RWPE2 (cell line): Measurements from ENCODE around the gene MAP7.
"Not testable (repeated sequence)": the region's sequence is repeated elsewhere in the genome, so short reads cannot be mapped to it uniquely, and the experiment has no call there.

Experiments used
- ATAC-seq: fragments of 200-7000 bp; cut with Tn5 transposase; 3 replicates; pipeline ENCODE4 v1.9.1; 2021; ENCODE audit warnings: low read depth
- DNase-seq: peaks from one replicate; pipeline ENCODE4 v3.0.0-alpha.2; 2020; ENCODE audit warnings: low spot score
- H3K27ac ChIP-seq: fragments of 450-650 bp; 2 replicates; pipeline ENCODE4 v1.5.1; 2017; ENCODE audit warnings: mild to moderate bottlenecking; ENCODE audit not compliant: poor library complexity, severe bottlenecking
- H3K27me3 ChIP-seq: fragments of 250-450 bp; sonication (Bioruptor Pico); 2 replicates; pipeline ENCODE4 v1.5.1; 2021; ENCODE audit warnings: mild to moderate bottlenecking, moderate library complexity; ENCODE audit not compliant: insufficient read depth, poor library complexity, severe bottlenecking
- H3K36me3 ChIP-seq: fragments of 250-450 bp; sonication (Bioruptor Pico); 2 replicates; pipeline ENCODE4 v1.5.1; 2020; ENCODE audit warnings: low read depth, mild to moderate bottlenecking, moderate library complexity
- H3K4me1 ChIP-seq: fragments of 250-450 bp; sonication (Bioruptor Pico); 2 replicates; pipeline ENCODE4 v1.5.1; 2021; ENCODE audit warnings: mild to moderate bottlenecking, moderate library complexity; ENCODE audit not compliant: insufficient read depth, poor library complexity, severe bottlenecking
- H3K4me3 ChIP-seq: fragments of 250-450 bp; sonication (Bioruptor Pico); 2 replicates; pipeline ENCODE4 v1.5.1; 2021; ENCODE audit warnings: mild to moderate bottlenecking, moderate library complexity; ENCODE audit not compliant: severe bottlenecking
- H3K9me3 ChIP-seq: fragments of 250-450 bp; sonication (Bioruptor Pico); 2 replicates; pipeline ENCODE4 v1.5.1; 2021; ENCODE audit warnings: mild to moderate bottlenecking, moderate library complexity; ENCODE audit not compliant: severe bottlenecking
- CTCF ChIP-seq: fragments of 450-650 bp; IDR thresholded peaks from one replicate; pipeline ENCODE4 v1.5.1; 2017; ENCODE audit warnings: mild to moderate bottlenecking, moderate library complexity; ENCODE audit not compliant: poor library complexity, severe bottlenecking

Gene MAP7

GRCh38 chr6:136500414-136500813 is 49.8 kb downstream of the MAP7 start:
- no peaks in the 10 kb centered on the region for H3K27me3 ChIP-seq
- no peak for TF ChIP-seq CTCF
- H3K4me1 ChIP-seq, result no peaks in the 10 kb centered on the region
- no peak overlapping the region for H3K4me3 ChIP-seq
- ATAC-seq, result no peak
- no peaks in the 10 kb centered on the region for H3K36me3 ChIP-seq
- no peak overlapping the region for H3K27ac ChIP-seq
- no peaks in the 10 kb centered on the region for H3K9me3 ChIP-seq
- DNase-seq, result no peak

- Histone ChIP-seq H3K36me3 (no peaks in the 10 kb centered on the region), H3K27ac (no peak overlapping the region), H3K4me1 (no peaks in the 10 kb centered on the region), H3K9me3 (no peaks in the 10 kb centered on the region), H3K4me3 (no peak overlapping the region), H3K27me3 (no peaks in the 10 kb centered on the region)
- DNase-seq, result no peak
- no peak for ATAC-seq
- TF ChIP-seq CTCF, result no peak
Measured at GRCh38 chr6:136499370-136499769, 50.9 kb downstream of the MAP7 start.

DNA sequence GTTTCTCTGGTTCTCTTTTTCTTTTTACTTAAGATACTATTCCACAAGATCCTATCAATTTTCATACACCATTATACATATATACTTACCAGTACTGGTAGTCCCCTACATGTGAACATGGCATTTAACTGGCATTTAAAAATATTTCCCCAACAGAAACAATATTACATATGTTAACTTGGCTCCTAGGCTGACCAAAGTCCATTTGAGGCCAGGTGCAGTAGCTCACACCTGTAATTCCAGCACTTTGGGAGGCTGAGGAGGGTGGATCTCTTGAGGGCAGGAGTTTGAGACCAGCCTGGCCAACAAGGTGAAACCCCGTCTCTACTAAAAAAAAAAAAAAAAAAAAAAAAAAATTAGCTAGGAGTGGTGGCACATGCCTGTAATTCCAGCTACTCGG is 53.8 kb downstream of the MAP7 start:
- H3K36me3 ChIP-seq, ATAC-seq, H3K27me3 ChIP-seq, H3K4me3 ChIP-seq, DNase-seq, H3K4me1 ChIP-seq, H3K27ac ChIP-seq, H3K9me3 ChIP-seq: not testable (repeated sequence)

DNA sequence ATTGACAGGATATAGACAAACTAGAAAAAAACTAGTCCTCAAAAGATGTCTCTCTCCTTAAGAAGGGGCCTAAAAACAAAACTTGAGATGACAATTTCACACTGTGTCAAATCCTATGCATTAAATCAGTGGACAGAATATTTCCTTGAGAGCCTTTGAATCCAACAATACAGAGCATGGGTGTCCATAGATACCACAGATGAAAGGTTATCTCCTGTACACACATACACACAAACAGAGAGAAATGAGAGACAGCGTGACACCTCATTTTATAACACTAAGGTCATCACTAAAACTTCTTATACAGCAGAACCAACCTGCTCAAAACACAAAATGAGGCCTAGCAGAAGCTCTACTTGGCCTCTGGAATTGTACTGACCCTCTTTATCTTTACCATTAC is 55.5 kb downstream of the MAP7 start:
- no peak for TF ChIP-seq CTCF
- ATAC-seq (no peak), DNase-seq (no peak)
- no peak overlapping the region for H3K4me3 ChIP-seq
- H3K36me3 ChIP-seq, result no peaks in the 10 kb centered on the region
- H3K4me1 ChIP-seq, result peaks cover 1% of the 10 kb centered on the region
- no peak overlapping the region for H3K27ac ChIP-seq
- no peaks in the 10 kb centered on the region for H3K27me3 ChIP-seq
- H3K9me3 ChIP-seq, result no peaks in the 10 kb centered on the region

- H3K36me3 ChIP-seq, result no peaks in the 10 kb centered on the region
- H3K9me3 ChIP-seq, result no peaks in the 10 kb centered on the region
- TF ChIP-seq CTCF, result no peak
- no peak for ATAC-seq
- H3K27ac ChIP-seq, result no peak overlapping the region
- DNase-seq, result no peak
- no peaks in the 10 kb centered on the region for H3K27me3 ChIP-seq
- H3K4me3 ChIP-seq, result no peak overlapping the region
- peaks cover 6% of the 10 kb centered on the region for H3K4me1 ChIP-seq
Measured at GRCh38 chr6:136494059-136494458, 56.2 kb downstream of the MAP7 start.
